ENCODE measurements around the gene SLC35F1. TPM values are rescaled to one million over a fixed set of nuclear protein-coding genes. Genes with fewer than 3 reads are reported as not detected.
"Not testable (repeated sequence)": the region's sequence is repeated elsewhere in the genome, so short reads cannot be mapped to it uniquely, and the experiment has no call there.

SLC35F1 gene
- total and polyA plus RNA-seq, 2 experiments from 2014 or later: 0.04 to 0.43 TPM

DNA sequence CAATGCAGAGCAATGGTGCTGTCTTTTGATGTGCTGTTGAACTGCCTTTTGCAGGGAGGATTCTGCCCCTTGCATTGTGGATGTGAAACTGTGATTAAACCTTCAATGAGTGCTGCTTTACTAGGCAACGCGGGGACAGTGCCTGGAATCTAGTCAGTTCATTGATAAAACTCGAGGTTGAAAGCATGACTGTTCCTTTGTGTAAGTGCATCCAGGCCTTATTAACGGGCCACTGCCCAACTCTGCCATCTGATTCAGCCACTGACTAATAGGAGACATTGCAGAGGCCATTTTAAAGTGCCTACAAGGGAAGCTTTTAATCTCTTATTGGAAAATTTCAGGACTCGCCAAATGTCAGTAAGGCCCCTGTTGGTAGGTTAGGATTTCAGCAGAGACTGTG lies 49.3 kb downstream of the SLC35F1 start:
- H3K9me2 ChIP-seq (replicated peaks; ENCODE audit: insufficient read depth): no peaks in the 10 kb centered on the region
- no peak overlapping the region for H2AFZ ChIP-seq

DNA sequence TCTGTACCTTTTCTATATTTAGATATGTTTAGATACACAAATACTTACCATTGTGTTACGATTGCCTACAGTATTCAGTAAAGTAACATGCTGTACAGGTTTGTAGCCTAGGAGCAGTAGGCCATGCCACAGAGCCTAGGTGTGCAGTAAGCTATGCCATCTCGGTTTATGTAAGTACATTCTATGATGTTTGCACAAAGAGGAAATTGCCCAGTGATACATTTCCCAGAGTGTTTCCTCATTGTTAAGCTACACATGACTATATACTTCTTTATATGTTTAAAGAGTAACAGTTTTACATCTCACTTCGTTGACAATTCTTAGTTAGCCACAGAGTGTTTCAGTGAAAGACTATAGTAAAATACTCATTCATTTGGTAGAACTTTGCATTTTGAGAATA lies 51.5 kb downstream of the SLC35F1 start:
- WGBS (ENCODE audit: low lambda C conversion rate, missing lambda C conversion rate): 82% methylated on average over 3 of the region's 3 CpGs
- Histone ChIP-seq H3K4me3 (no peak overlapping the region), H3K4me2 (no peak overlapping the region), H3K4me1 (ENCODE audit: insufficient read depth) (no peaks in the 10 kb centered on the region), H2AFZ (no peak overlapping the region), H3K79me2 (no peaks in the 10 kb centered on the region), H3K9me3 (ENCODE audit: low read depth) (no peaks in the 10 kb centered on the region), H3K27me3 (no peaks in the 10 kb centered on the region), H3K27ac (no peak overlapping the region), H3K36me3 (replicated peaks; ENCODE audit: insufficient read depth, low read depth) (no peaks in the 10 kb centered on the region), H3K9me2 (replicated peaks; ENCODE audit: insufficient read depth) (no peaks in the 10 kb centered on the region), H4K20me1 (ENCODE audit: insufficient read depth, poor library complexity, severe bottlenecking) (no peaks in the 10 kb centered on the region)
- TF ChIP-seq EZH2phosphoT487 (IDR thresholded peaks at IDR 0.05; ENCODE audit: low read depth, severe bottlenecking, unreplicated experiment) (no peak), EZH2 (IDR thresholded peaks at IDR 0.05; ENCODE audit: borderline replicate concordance) (no peak)
- DNase-seq (ENCODE audit: low spot score): no peak

More for the DNA sequence above, 49.3 kb downstream of the SLC35F1 start:
- Histone ChIP-seq H3K4me2 (no peak overlapping the region), H3K79me2 (no peaks in the 10 kb centered on the region), H3K27ac (no peak overlapping the region), H3K36me3 (replicated peaks; ENCODE audit: insufficient read depth, low read depth) (no peaks in the 10 kb centered on the region), H3K4me3 (no peak overlapping the region), H3K27me3 (no peaks in the 10 kb centered on the region), H3K9me3 (ENCODE audit: low read depth) (no peaks in the 10 kb centered on the region), H3K4me1 (ENCODE audit: insufficient read depth) (no peaks in the 10 kb centered on the region), H4K20me1 (ENCODE audit: insufficient read depth, poor library complexity, severe bottlenecking) (no peaks in the 10 kb centered on the region)
- no peak for DNase-seq (ENCODE audit: low spot score)
- no peak for TF ChIP-seq EZH2 (IDR thresholded peaks at IDR 0.05; ENCODE audit: borderline replicate concordance)
- TF ChIP-seq EZH2phosphoT487 (IDR thresholded peaks at IDR 0.05; ENCODE audit: low read depth, severe bottlenecking, unreplicated experiment): no peak
- TF ChIP-seq, protein P1, sequence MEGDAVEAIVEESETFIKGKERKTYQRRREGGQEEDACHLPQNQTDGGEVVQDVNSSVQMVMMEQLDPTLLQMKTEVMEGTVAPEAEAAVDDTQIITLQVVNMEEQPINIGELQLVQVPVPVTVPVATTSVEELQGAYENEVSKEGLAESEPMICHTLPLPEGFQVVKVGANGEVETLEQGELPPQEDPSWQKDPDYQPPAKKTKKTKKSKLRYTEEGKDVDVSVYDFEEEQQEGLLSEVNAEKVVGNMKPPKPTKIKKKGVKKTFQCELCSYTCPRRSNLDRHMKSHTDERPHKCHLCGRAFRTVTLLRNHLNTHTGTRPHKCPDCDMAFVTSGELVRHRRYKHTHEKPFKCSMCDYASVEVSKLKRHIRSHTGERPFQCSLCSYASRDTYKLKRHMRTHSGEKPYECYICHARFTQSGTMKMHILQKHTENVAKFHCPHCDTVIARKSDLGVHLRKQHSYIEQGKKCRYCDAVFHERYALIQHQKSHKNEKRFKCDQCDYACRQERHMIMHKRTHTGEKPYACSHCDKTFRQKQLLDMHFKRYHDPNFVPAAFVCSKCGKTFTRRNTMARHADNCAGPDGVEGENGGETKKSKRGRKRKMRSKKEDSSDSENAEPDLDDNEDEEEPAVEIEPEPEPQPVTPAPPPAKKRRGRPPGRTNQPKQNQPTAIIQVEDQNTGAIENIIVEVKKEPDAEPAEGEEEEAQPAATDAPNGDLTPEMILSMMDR (IDR thresholded peaks at IDR 0.05; ENCODE audit: poor library complexity): no peak
- WGBS (ENCODE audit: low lambda C conversion rate, missing lambda C conversion rate): 83% methylated on average over 5 of the region's 5 CpGs

DNA sequence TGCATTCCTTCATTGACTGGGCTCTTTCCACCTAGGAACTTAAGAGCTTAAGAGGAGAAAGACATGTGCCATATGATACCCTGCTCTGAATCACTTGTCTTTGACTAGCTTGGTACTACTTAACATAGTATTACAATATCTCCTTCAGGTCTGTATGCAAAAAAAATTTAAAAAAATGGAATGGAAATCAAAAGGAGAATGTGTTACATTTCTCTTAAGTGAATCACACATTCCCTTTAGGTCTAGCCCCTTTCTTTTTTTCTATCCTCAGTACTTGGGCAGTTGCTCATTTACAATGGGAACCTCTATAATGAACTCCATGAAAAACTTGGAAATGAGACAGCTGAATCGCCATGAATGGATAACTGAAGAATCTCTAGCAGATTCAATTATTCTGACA lies 53.8 kb downstream of the SLC35F1 start:
- Histone ChIP-seq H3K27me3 (no peaks in the 10 kb centered on the region), H3K4me1 (ENCODE audit: insufficient read depth) (no peaks in the 10 kb centered on the region), H4K20me1 (ENCODE audit: insufficient read depth, poor library complexity, severe bottlenecking) (no peaks in the 10 kb centered on the region), H3K79me2 (no peaks in the 10 kb centered on the region), H3K9me3 (ENCODE audit: low read depth) (no peaks in the 10 kb centered on the region), H3K4me3 (no peak overlapping the region), H3K4me2 (no peak overlapping the region), H3K9me2 (replicated peaks; ENCODE audit: insufficient read depth) (no peaks in the 10 kb centered on the region), H3K27ac (no peak overlapping the region), H2AFZ (no peak overlapping the region), H3K36me3 (replicated peaks; ENCODE audit: insufficient read depth, low read depth) (no peaks in the 10 kb centered on the region)
- WGBS (ENCODE audit: low lambda C conversion rate, missing lambda C conversion rate): 86% methylated on average over 1 of the region's 1 CpG
- no peak for DNase-seq (ENCODE audit: low spot score)
- TF ChIP-seq EZH2 (IDR thresholded peaks at IDR 0.05; ENCODE audit: borderline replicate concordance) (no peak), EZH2phosphoT487 (IDR thresholded peaks at IDR 0.05; ENCODE audit: low read depth, severe bottlenecking, unreplicated experiment) (no peak)
- TF ChIP-seq, protein P1 (IDR thresholded peaks at IDR 0.05; ENCODE audit: poor library complexity): no peak

DNA sequence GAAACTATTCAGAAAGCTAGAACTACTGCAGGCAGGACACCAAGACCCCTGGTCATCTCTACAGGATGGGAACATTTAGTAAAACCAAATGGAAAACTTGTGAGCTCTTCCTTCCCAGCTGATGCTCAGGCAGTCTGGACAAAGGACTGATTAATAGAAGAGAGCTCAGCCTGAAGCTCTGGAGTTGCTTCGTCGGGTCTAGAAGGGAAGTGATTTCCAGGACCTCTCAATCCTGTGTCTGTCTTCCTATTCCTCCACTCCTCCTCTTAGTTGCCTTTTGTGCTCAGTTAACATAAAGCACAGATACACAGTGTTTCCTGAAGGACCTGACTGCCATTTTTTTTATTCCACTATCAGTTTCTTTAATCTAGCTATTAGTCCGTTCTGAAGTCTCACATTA lies 54.2 kb downstream of the SLC35F1 start:
- Histone ChIP-seq H3K4me2 (no peak overlapping the region), H3K27ac (no peak overlapping the region), H3K9me3 (ENCODE audit: low read depth) (no peaks in the 10 kb centered on the region), H4K20me1 (ENCODE audit: insufficient read depth, poor library complexity, severe bottlenecking) (no peaks in the 10 kb centered on the region), H3K4me3 (no peak overlapping the region), H3K27me3 (no peaks in the 10 kb centered on the region), H3K36me3 (replicated peaks; ENCODE audit: insufficient read depth, low read depth) (no peaks in the 10 kb centered on the region), H3K4me1 (ENCODE audit: insufficient read depth) (no peaks in the 10 kb centered on the region), H2AFZ (no peak overlapping the region), H3K9me2 (replicated peaks; ENCODE audit: insufficient read depth) (no peaks in the 10 kb centered on the region), H3K79me2 (no peaks in the 10 kb centered on the region)
- DNase-seq (ENCODE audit: low spot score): no peak
- WGBS (ENCODE audit: low lambda C conversion rate, missing lambda C conversion rate): 75% methylated on average over 3 of the region's 3 CpGs
- TF ChIP-seq EZH2 (IDR thresholded peaks at IDR 0.05; ENCODE audit: borderline replicate concordance) (no peak), EZH2phosphoT487 (IDR thresholded peaks at IDR 0.05; ENCODE audit: low read depth, severe bottlenecking, unreplicated experiment) (no peak)
- TF ChIP-seq, protein P1 (IDR thresholded peaks at IDR 0.05; ENCODE audit: poor library complexity): no peak

DNA sequence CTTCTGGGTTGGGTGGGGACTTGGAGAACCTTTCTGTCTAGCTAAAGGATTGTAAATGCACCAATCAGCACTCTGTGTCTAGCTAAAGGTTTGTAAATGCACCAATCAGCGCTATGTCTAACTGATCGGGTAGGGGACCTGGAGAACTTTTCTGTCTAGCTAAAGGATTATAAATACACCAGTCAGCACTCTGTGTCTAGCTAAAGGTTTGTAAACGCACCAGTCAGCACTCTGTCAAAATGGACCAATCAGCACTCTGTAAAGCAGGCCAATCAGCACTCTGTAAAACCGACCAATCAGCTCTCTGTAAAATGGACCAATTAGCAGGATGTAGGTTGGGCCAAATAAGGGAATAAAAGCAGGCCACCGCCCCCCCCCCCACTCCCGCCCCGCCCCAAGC lies 58.7 kb downstream of the SLC35F1 start:
- WGBS (ENCODE audit: low lambda C conversion rate, missing lambda C conversion rate): 87% methylated on average over 6 of the region's 7 CpGs
- H3K9me2 ChIP-seq (replicated peaks; ENCODE audit: insufficient read depth); H3K9me3 ChIP-seq (ENCODE audit: low read depth); H2AFZ ChIP-seq; H3K27me3 ChIP-seq; H3K36me3 ChIP-seq (replicated peaks; ENCODE audit: insufficient read depth, low read depth); H3K27ac ChIP-seq; H3K4me2 ChIP-seq; DNase-seq (ENCODE audit: low spot score); H3K4me3 ChIP-seq; H3K79me2 ChIP-seq; H3K4me1 ChIP-seq (ENCODE audit: insufficient read depth); H4K20me1 ChIP-seq (ENCODE audit: insufficient read depth, poor library complexity, severe bottlenecking): not testable (repeated sequence)

Measured in hepatocyte (in vitro differentiated cells).